Neuronal stem cell (in vitro differentiated cells): Measurements from ENCODE around the gene GUCD1.
A peak's percentile ranks its signal among the peaks of the same experiment; 100 is the strongest.

Experiments used
- DNase-seq: peaks from one replicate; pipeline ENCODE4 v3.0.0-alpha.2; 2013; ENCODE audit warnings: low spot score
- H2AFZ ChIP-seq: one replicate; pipeline ENCODE4 v1.6.1; 2013; ENCODE audit warnings: mild to moderate bottlenecking, low read length, inconsistent platforms
- H2AK5ac ChIP-seq: 2 replicates; pipeline ENCODE4 v1.6.1; 2013; ENCODE audit warnings: low read depth, mild to moderate bottlenecking, inconsistent platforms, low read length, moderate library complexity, mixed read lengths
- H2BK120ac ChIP-seq: 2 replicates; pipeline ENCODE4 v1.6.1; 2013; ENCODE audit warnings: low read depth, mild to moderate bottlenecking, inconsistent platforms, low read length, moderate library complexity, mixed read lengths
- H2BK12ac ChIP-seq: one replicate; pipeline ENCODE4 v1.6.1; 2013; ENCODE audit warnings: low read length, inconsistent platforms
- H2BK15ac ChIP-seq: 2 replicates; pipeline ENCODE4 v1.6.1; 2013; ENCODE audit warnings: mild to moderate bottlenecking, low read length, inconsistent platforms, mixed read lengths
- H2BK5ac ChIP-seq: one replicate; pipeline ENCODE4 v1.6.1; 2013; ENCODE audit warnings: inconsistent platforms, mild to moderate bottlenecking, low read length, moderate library complexity
- H3K14ac ChIP-seq: one replicate; pipeline ENCODE4 v1.6.1; 2013; ENCODE audit warnings: low read length, inconsistent platforms
- H3K18ac ChIP-seq: 2 replicates; pipeline ENCODE4 v1.6.1; 2013; ENCODE audit warnings: low read length, inconsistent platforms
- H3K23ac ChIP-seq: 2 replicates; pipeline ENCODE4 v1.6.1; 2013; ENCODE audit warnings: low read depth, mild to moderate bottlenecking, mixed read lengths, low read length, inconsistent platforms; ENCODE audit not compliant: poor library complexity
- H3K27ac ChIP-seq: replicated peaks from 3 replicates; pipeline ENCODE4 v1.5.1; 2013; ENCODE audit warnings: low read length, inconsistent platforms
- H3K27me3 ChIP-seq, 3 experiments: 2 replicates each; pipeline ENCODE4 v1.6.1; 2013; ENCODE audit warnings: low read length in 3 of 3, mild to moderate bottlenecking in 2 of 3, inconsistent platforms in 1 of 3, low read depth in 1 of 3, mixed read lengths in 1 of 3, moderate library complexity in 1 of 3; ENCODE audit not compliant: control insufficient read depth in 3 of 3, insufficient read depth in 3 of 3
- H3K36me3 ChIP-seq, 2 donors: replicated peaks in 1 of 2; 2 replicates each; pipeline ENCODE4 v1.6.1; 2013; ENCODE audit warnings: low read length in 2 of 2; ENCODE audit not compliant: control insufficient read depth in 2 of 2, insufficient read depth in 2 of 2
- H3K4ac ChIP-seq: 2 replicates; pipeline ENCODE4 v1.6.1; 2013; ENCODE audit warnings: inconsistent platforms, mild to moderate bottlenecking, low read length, moderate library complexity
- H3K4me1 ChIP-seq, 2 donors: 1 replicate in 1 of 2; 2 replicates in 1 of 2; pipeline ENCODE4 v1.6.1; 2013; ENCODE audit warnings: low read length in 2 of 2, low read depth in 1 of 2; ENCODE audit not compliant: control insufficient read depth in 2 of 2, insufficient read depth in 1 of 2
- H3K4me2 ChIP-seq: one replicate; pipeline ENCODE4 v1.6.1; 2013; ENCODE audit warnings: mild to moderate bottlenecking, low read length, inconsistent platforms; ENCODE audit not compliant: insufficient read depth, poor library complexity, severe bottlenecking
- H3K4me3 ChIP-seq, 2 donors: 2 replicates each; pipeline ENCODE4 v1.5.1; 2013; ENCODE audit warnings: low read length in 2 of 2, mild to moderate bottlenecking in 2 of 2, inconsistent platforms in 1 of 2, moderate library complexity in 1 of 2
- H3K79me1 ChIP-seq: one replicate; pipeline ENCODE4 v1.6.1; 2013; ENCODE audit warnings: low read depth, mild to moderate bottlenecking, inconsistent platforms, low read length, moderate library complexity
- H3K9ac ChIP-seq: one replicate; pipeline ENCODE4 v1.6.1; 2013; ENCODE audit warnings: mild to moderate bottlenecking, low read depth, low read length, inconsistent platforms; ENCODE audit not compliant: poor library complexity
- H3K9me3 ChIP-seq, 2 donors: replicated peaks in 1 of 2; 2 replicates each; pipeline versions ENCODE3 to v1.6.1; 2013; ENCODE audit warnings: low read length in 2 of 2, mild to moderate bottlenecking in 2 of 2, inconsistent platforms in 1 of 2, low read depth in 1 of 2, mixed read lengths in 1 of 2, moderate library complexity in 1 of 2; ENCODE audit not compliant: control insufficient read depth in 2 of 2, insufficient read depth in 1 of 2
- H4K8ac ChIP-seq: one replicate; pipeline ENCODE4 v1.6.1; 2013; ENCODE audit warnings: low read depth, mild to moderate bottlenecking, inconsistent platforms, low read length, moderate library complexity
- H4K91ac ChIP-seq: one replicate; pipeline ENCODE4 v1.6.1; 2013; ENCODE audit warnings: low read length, low read depth, mild to moderate bottlenecking, inconsistent platforms; ENCODE audit not compliant: poor library complexity
- WGBS, 2 donors: extraction: QIAGEN DNeasy Blood & Tissue Kit; methylation state at CpG; one replicate each; pipeline ENCODE4 v1.1.7; 2013; ENCODE audit warnings: missing lambda C conversion rate in 2 of 2, mixed read lengths in 1 of 2; ENCODE audit not compliant: insufficient read length in 2 of 2, insufficient replicate concordance in 1 of 2; ENCODE audit errors: extremely low coverage in 2 of 2; 5-methylcytosine and 5-hydroxymethylcytosine counted together

The GUCD1 gene

DNA sequence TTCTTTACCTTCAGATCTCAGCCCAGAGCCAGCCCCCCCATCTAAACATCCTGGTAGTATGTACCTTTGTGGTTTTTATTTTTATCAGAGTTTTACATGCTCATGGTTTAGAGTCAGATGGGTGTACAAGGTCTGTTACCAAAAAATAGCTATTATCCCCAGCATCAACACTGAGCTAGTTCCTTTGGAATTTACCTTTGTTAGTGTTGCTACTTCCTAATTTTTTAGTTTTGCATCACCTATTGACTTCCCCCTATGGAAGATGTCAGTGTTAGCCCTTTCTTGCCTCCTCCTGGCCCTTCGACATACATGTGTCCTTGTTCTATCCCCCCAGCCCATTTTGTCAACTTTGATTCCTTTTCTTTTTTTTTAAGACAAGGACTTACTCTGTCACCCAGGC lies 52.4 kb downstream of the GUCD1 start:
- Histone ChIP-seq H2AFZ (no peak overlapping the region), H3K4me1 (peaks cover 14 to 31% of the 10 kb centered on the region in 2 donors), H3K9ac (no peak overlapping the region), H4K91ac (no peak overlapping the region), H3K18ac (no peak overlapping the region), H3K27ac (no peak overlapping the region), H2BK12ac (no peak overlapping the region), H4K8ac (no peak overlapping the region), H3K4me2 (no peak overlapping the region), H3K23ac (no peak overlapping the region), H3K4ac (no peak overlapping the region), H3K4me3 (no peak overlapping the region), H2BK120ac (no peak overlapping the region), H3K79me1 (no peaks in the 10 kb centered on the region), H3K14ac (no peak overlapping the region), H2BK5ac (no peak overlapping the region), H2BK15ac (no peak overlapping the region), H3K27me3 (peaks cover 0 to 27% (median 19%) of the 10 kb centered on the region in 3 experiments), H3K36me3 (no peaks in the 10 kb centered on the region), H2AK5ac (no peak overlapping the region), H3K9me3 (no peaks in the 10 kb centered on the region)
- DNase-seq, result no peak
- no CpG with 5 or more reads among the region's 1 CpG for WGBS, 2 donors

GRCh38 chr22:24502034-24502433 lies 52.9 kb downstream of the GUCD1 start:
- no peak for DNase-seq
- Histone ChIP-seq H2BK5ac (no peak overlapping the region), H2AFZ (no peak overlapping the region), H3K4ac (no peak overlapping the region), H3K23ac (no peak overlapping the region), H3K18ac (no peak overlapping the region), H2BK12ac (no peak overlapping the region), H2BK15ac (no peak overlapping the region), H3K4me2 (no peak overlapping the region), H4K8ac (no peak overlapping the region), H3K9me3 (no peaks in the 10 kb centered on the region), H3K36me3 (no peaks in the 10 kb centered on the region), H3K27ac (no peak overlapping the region), H3K14ac (no peak overlapping the region), H3K4me1 (peaks cover 13 to 31% of the 10 kb centered on the region in 2 donors), H3K4me3 (no peak overlapping the region), H3K27me3 (peaks cover 0 to 32% (median 22%) of the 10 kb centered on the region in 3 experiments), H3K79me1 (no peaks in the 10 kb centered on the region), H4K91ac (no peak overlapping the region), H3K9ac (no peak overlapping the region), H2BK120ac (no peak overlapping the region), H2AK5ac (no peak overlapping the region)
- WGBS, 2 donors, result no CpG with 5 or more reads among the region's 7 CpGs

GRCh38 chr22:24501301-24502005 lies 53.5 kb downstream of the GUCD1 start:
- Histone ChIP-seq H3K27ac (no peak overlapping the region), H3K18ac (peak overlapping the region; percentile 68), H3K27me3 (peaks cover 0 to 38% (median 26%) of the 10 kb centered on the region in 3 experiments), H2AFZ (no peak overlapping the region), H2BK15ac (no peak overlapping the region), H3K4me2 (no peak overlapping the region), H2BK5ac (no peak overlapping the region), H2AK5ac (peak overlapping the region; percentile 81), H4K8ac (no peak overlapping the region), H3K14ac (peak overlapping the region; percentile 9), H2BK120ac (no peak overlapping the region), H3K9ac (no peak overlapping the region), H4K91ac (no peak overlapping the region), H3K79me1 (no peaks in the 10 kb centered on the region), H3K36me3 (no peaks in the 10 kb centered on the region), H3K4me1 (peaks cover 13 to 31% of the 10 kb centered on the region in 2 donors), H3K9me3 (no peaks in the 10 kb centered on the region), H3K4ac (no peak overlapping the region), H2BK12ac (no peak overlapping the region), H3K23ac (no peak overlapping the region), H3K4me3 (peak overlapping the region in 1 of 2 donors; percentile 26)
- no CpG with 5 or more reads among the region's 8 CpGs for WGBS, 2 donors
- no peak for DNase-seq

DNA sequence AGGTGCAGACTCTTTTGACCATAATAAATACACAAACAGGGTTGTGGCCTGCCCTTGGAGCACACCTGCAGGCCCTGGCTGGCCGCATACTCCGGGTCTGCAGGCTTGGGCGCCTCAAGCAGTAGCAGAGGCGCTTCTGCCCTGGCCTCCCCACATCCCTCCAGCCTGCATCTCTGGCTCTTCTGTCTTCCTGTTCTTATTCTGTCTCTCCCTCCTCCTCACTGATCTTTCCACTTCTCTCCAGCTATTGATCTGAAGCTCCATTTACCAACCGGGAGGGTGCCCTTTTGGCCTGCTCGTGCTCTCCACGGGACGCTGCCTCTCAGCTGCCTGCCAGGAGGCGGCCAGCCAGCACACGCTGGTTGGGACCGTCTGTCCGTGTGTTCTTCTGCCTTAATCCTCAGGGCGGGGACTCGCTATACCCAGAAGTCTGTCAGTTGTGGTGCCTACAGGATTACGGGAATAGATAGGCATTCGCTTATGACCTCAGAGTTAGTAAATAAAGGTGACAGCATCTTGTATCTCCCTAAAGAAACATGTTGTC lies 54.6 kb downstream of the GUCD1 start:
- H2BK120ac ChIP-seq, result no peak overlapping the region

More for the DNA sequence above, 54.6 kb downstream of the GUCD1 start:
- Histone ChIP-seq H2BK12ac (no peak overlapping the region), H3K27ac (no peak overlapping the region), H3K27me3 (peaks cover 4 to 48% (median 35%) of the 10 kb centered on the region in 3 experiments), H3K36me3 (no peaks in the 10 kb centered on the region), H3K79me1 (no peaks in the 10 kb centered on the region), H2AK5ac (no peak overlapping the region), H3K23ac (no peak overlapping the region), H3K4me1 (peaks cover 13 to 31% of the 10 kb centered on the region in 2 donors), H3K9ac (no peak overlapping the region), H3K4me2 (no peak overlapping the region), H2AFZ (peak overlapping the region; percentile 7), H2BK15ac (no peak overlapping the region), H3K4ac (no peak overlapping the region), H4K8ac (no peak overlapping the region), H3K4me3 (no peak overlapping the region), H4K91ac (no peak overlapping the region), H3K9me3 (peaks cover 1 to 3% of the 10 kb centered on the region in 2 donors), H3K14ac (no peak overlapping the region), H3K18ac (no peak overlapping the region), H2BK5ac (no peak overlapping the region)
- no peak for DNase-seq
- no CpG with 5 or more reads among the region's 16 CpGs for WGBS, 2 donors
